A549 (cell line): ENCODE results near the gene TCF25. TPM values are rescaled to one million over a fixed set of nuclear protein-coding genes. Genes with fewer than 3 reads are reported as not detected.

ENCODE experiments used
- ATAC-seq, 2 experiments: fragments of 200-7000 bp in 1 of 2; fragments of >200 bp in 1 of 2; cut with Nextera tagmentation in 1 of 2; cut with Tn5 transposase in 1 of 2; 3 replicates each; pipeline versions ENCODE4 v1.8.0 to v1.9.1; 2018 to 2020; ENCODE audit warnings: mild to moderate bottlenecking in 1 of 2, moderate library complexity in 1 of 2
- CTCF ChIA-PET: fragments of 300-600 bp; sonication (Branson Sonifier 250); formaldehyde crosslinking; extraction: SDS; loops from one replicate; lab custom pipeline; 2021; ENCODE audit warnings: antibody characterized with exemption, inconsistent platforms; lab: Yijun Ruan, JAX
- POLR2A ChIA-PET: fragments of 350-600 bp; formaldehyde crosslinking; extraction: SDS; loops from one replicate; lab custom pipeline; 2021; ENCODE audit warnings: antibody characterized with exemption, inconsistent platforms; lab: Yijun Ruan, JAX
- DNase-seq, 2 experiments: peaks; one replicate each; pipeline versions ENCODE4 v3.0.0 to v3.0.0-alpha.2; 2011 to 2016; ENCODE audit warnings: low read depth in 1 of 2, low spot score in 1 of 2
- FAIRE-seq: peaks from 2 replicates; lab custom pipeline; 2011; peaks lifted over from hg19 to GRCh38; lab: Jason Lieb, UNC
- H3K27ac ChIP-seq, 2 experiments: fragments of >200 bp; sonication (Bioruptor Twin); formaldehyde crosslinking; 3 replicates each; pipeline ENCODE4 v1.5.1; 2016 to 2017
- H3K4me1 ChIP-seq: fragments of >200 bp; sonication (Bioruptor Twin); formaldehyde crosslinking; 3 replicates; pipeline ENCODE4 v1.6.1; 2016
- H3K4me2 ChIP-seq: fragments of >200 bp; sonication (Bioruptor Twin); formaldehyde crosslinking; 3 replicates; pipeline ENCODE4 v1.6.1; 2016
- H3K4me3 ChIP-seq: fragments of >200 bp; sonication (Bioruptor Twin); formaldehyde crosslinking; 3 replicates; pipeline ENCODE4 v1.5.1; 2016
- H3K9me3 ChIP-seq: fragments of >200 bp; sonication (Bioruptor Twin); formaldehyde crosslinking; 3 replicates; pipeline ENCODE4 v1.6.1; 2016
- BCL3 ChIP-seq: fragments of >200 bp; sonication (Bioruptor Twin); formaldehyde crosslinking; IDR thresholded peaks from 3 replicates; pipeline ENCODE4 v1.6.1; 2016
- CBX2 ChIP-seq: fragments of 200-600 bp; sonication (generic); IDR thresholded peaks from 2 replicates; pipeline ENCODE4 v1.6.1; 2016; ENCODE audit warnings: low read depth, mild to moderate bottlenecking, borderline replicate concordance
- CBX8 ChIP-seq: fragments of 200-600 bp; sonication (generic); IDR thresholded peaks from 2 replicates; pipeline ENCODE4 v1.6.1; 2016
- CHD2 ChIP-seq: fragments of 150-350 bp; IDR thresholded peaks from 2 replicates; pipeline ENCODE4 v1.6.1; 2014; ENCODE audit warnings: low read length; ENCODE audit not compliant: partially characterized antibody
- CHD4 ChIP-seq: fragments of 200-600 bp; sonication (generic); IDR thresholded peaks from 2 replicates; pipeline ENCODE4 v1.6.1; 2016; ENCODE audit warnings: antibody characterized with exemption, mild to moderate bottlenecking, borderline replicate concordance
- E2F6 ChIP-seq: IDR thresholded peaks from 2 replicates; pipeline ENCODE4 v1.6.1; 2012; ENCODE audit warnings: low read depth, borderline replicate concordance
- EHMT2 ChIP-seq: fragments of 200-600 bp; sonication (generic); IDR thresholded peaks from 2 replicates; pipeline ENCODE4 v1.6.1; 2016; ENCODE audit warnings: antibody characterized with exemption, low read depth, mild to moderate bottlenecking, moderate library complexity
- EP300 ChIP-seq, 2 experiments: fragments of >200 bp; sonication (Bioruptor Twin); formaldehyde crosslinking; IDR thresholded peaks; 2 replicates in 1 of 2; 3 replicates in 1 of 2; pipeline ENCODE4 v1.6.1; 2016 to 2017
- FOSB ChIP-seq: fragments of 250-450 bp; sonication (Bioruptor Pico); IDR thresholded peaks from 2 replicates; pipeline ENCODE4 v1.5.0; 2020; ENCODE audit warnings: mild to moderate bottlenecking, moderate library complexity
- FOXS1 ChIP-seq: fragments of 250-450 bp; sonication (Bioruptor Pico); IDR thresholded peaks from 2 replicates; pipeline ENCODE4 v1.5.0; 2020; ENCODE audit warnings: mild to moderate bottlenecking, moderate library complexity
- HDAC2 ChIP-seq: fragments of 200-600 bp; sonication (generic); IDR thresholded peaks from 2 replicates; pipeline ENCODE4 v1.6.1; 2016
- HES2 ChIP-seq: fragments of >200 bp; sonication (Bioruptor Twin); formaldehyde crosslinking; IDR thresholded peaks from 2 replicates; pipeline ENCODE4 v1.6.1; 2016
- HMGXB4 ChIP-seq: fragments of 250-450 bp; sonication (Bioruptor Pico); IDR thresholded peaks from 2 replicates; pipeline ENCODE4 v1.5.0; 2021; ENCODE audit warnings: mild to moderate bottlenecking, moderate library complexity, borderline replicate concordance
- HOXA7 ChIP-seq: fragments of 250-450 bp; sonication (Bioruptor Pico); IDR thresholded peaks from 2 replicates; pipeline ENCODE4 v1.5.0; 2020; ENCODE audit warnings: mild to moderate bottlenecking, moderate library complexity
- JUN ChIP-seq, 2 experiments: fragments of >200 bp; sonication (Bioruptor Twin); formaldehyde crosslinking; IDR thresholded peaks; 2 replicates in 1 of 2; 3 replicates in 1 of 2; pipeline ENCODE4 v1.6.1; 2016 to 2017
- KDM1A ChIP-seq: fragments of 200-600 bp; sonication (generic); IDR thresholded peaks from 2 replicates; pipeline ENCODE4 v1.6.1; 2016; ENCODE audit warnings: low read depth, mild to moderate bottlenecking
- MAFK ChIP-seq: fragments of 450-650 bp; IDR thresholded peaks from 2 replicates; pipeline ENCODE4 v1.6.1; 2014; ENCODE audit not compliant: partially characterized antibody
- MAX ChIP-seq: IDR thresholded peaks from 2 replicates; pipeline ENCODE4 v1.6.1; 2012
- MAZ ChIP-seq: fragments of 150-350 bp; IDR thresholded peaks from 2 replicates; pipeline ENCODE4 v1.6.1; 2014; ENCODE audit warnings: antibody characterized with exemption, low read depth, low read length, borderline replicate concordance
- PBX3 ChIP-seq: IDR thresholded peaks from 2 replicates; pipeline ENCODE4 v1.6.1; 2012
- PHF8 ChIP-seq: fragments of 200-600 bp; sonication (generic); IDR thresholded peaks from 2 replicates; pipeline ENCODE4 v1.6.1; 2016; ENCODE audit warnings: low read depth, mild to moderate bottlenecking, antibody characterized with exemption, moderate library complexity, borderline replicate concordance
- POLR2AphosphoS2 ChIP-seq: conservative IDR thresholded peaks from 2 replicates; pipeline ENCODE4 v1.6.1; 2012; ENCODE audit warnings: low read length, improper control_type of control experiment, inconsistent platforms
- RARB ChIP-seq: fragments of 250-450 bp; sonication (Bioruptor Pico); IDR thresholded peaks from 2 replicates; pipeline ENCODE4 v1.8.0; 2021; ENCODE audit warnings: mild to moderate bottlenecking, moderate library complexity
- RFX5 ChIP-seq: fragments of 450-650 bp; IDR thresholded peaks from 2 replicates; pipeline ENCODE4 v1.7.1; 2014; ENCODE audit warnings: antibody characterized with exemption, mild to moderate bottlenecking, moderate library complexity
- RNF2 ChIP-seq: fragments of 200-600 bp; sonication (generic); IDR thresholded peaks from 2 replicates; pipeline ENCODE4 v1.6.1; 2016; ENCODE audit warnings: low read depth, mild to moderate bottlenecking, antibody characterized with exemption, moderate library complexity, borderline replicate concordance
- SREBF2 ChIP-seq: fragments of 450-650 bp; IDR thresholded peaks from 2 replicates; pipeline ENCODE4 v1.6.1; 2014; ENCODE audit warnings: mild to moderate bottlenecking, moderate library complexity
- TFCP2L1 ChIP-seq: fragments of 250-450 bp; sonication (Bioruptor Pico); IDR thresholded peaks from 2 replicates; pipeline ENCODE4 v1.5.0; 2021; ENCODE audit warnings: mild to moderate bottlenecking
- USF2 ChIP-seq: fragments of 450-650 bp; IDR thresholded peaks from 2 replicates; pipeline ENCODE4 v1.6.1; 2014; ENCODE audit warnings: antibody characterized with exemption
- ZFP36 ChIP-seq: fragments of 450-650 bp; IDR thresholded peaks from 2 replicates; pipeline ENCODE4 v1.6.1; 2014; ENCODE audit warnings: borderline replicate concordance; ENCODE audit not compliant: partially characterized antibody
- ZNF302 ChIP-seq: fragments of 250-450 bp; sonication (Bioruptor Pico); IDR thresholded peaks from 2 replicates; pipeline ENCODE4 v1.9.0; 2021; ENCODE audit warnings: inconsistent platforms, mild to moderate bottlenecking, moderate library complexity
- ZSCAN20 ChIP-seq: fragments of 250-450 bp; sonication (Bioruptor Pico); IDR thresholded peaks from 2 replicates; pipeline ENCODE4 v1.8.0; 2022; ENCODE audit warnings: mild to moderate bottlenecking, moderate library complexity
- WGBS: methylation state at CpG from one replicate; pipeline ENCODE4 v1.1.6; 2017; ENCODE audit errors: missing lambda C conversion rate; 5-methylcytosine and 5-hydroxymethylcytosine counted together
- polyA plus RNA-seq, 4 experiments: library from polyadenylated mRNA; depleted of rRNA in 3 of 4; stranded (reverse); fragments of >200 nt; fragmentation: RNase III in 1 of 4; extraction: RNeasy Plus Mini Kit Qiagen cat#74134 plus additional on column Dnase treatment in 1 of 4; gene quantifications; 2 replicates in 3 of 4; 3 replicates in 1 of 4; pipeline ENCODE4 v1.2.3, GENCODE V29; 2011 to 2017

TCF25 gene
- polyA plus RNA-seq, 2 of the 4 experiments (the other 2 are of a cell fraction): 125 TPM

- TF ChIP-seq HOXA7 (CRISPR knock-in tag) (peak; percentile 64), E2F6 (peak; percentile 43; the same call in 1 of the 2 replicates), RNF2 (no peak), ZSCAN20 (CRISPR knock-in tag) (no peak), BCL3 (peak; percentile 26; the same call in 1 of the 3 replicates), TFCP2L1 (CRISPR knock-in tag) (no peak), MAX (peak; percentile 45; the same call in 1 of the 2 replicates), FOSB (CRISPR knock-in tag) (peak; percentile 35; the same call in 1 of the 2 replicates), MAFK (peak; percentile 66)
These were observed 48.5 kb downstream of the TCF25 start (continued) for GRCh38 chr16:89921702-89922476.

GRCh38 chr16:89922477-89922883 lies 49.1 kb downstream of the TCF25 start:
- 0% methylated on average over 5 of the region's 31 CpGs for WGBS
- peak overlapping the region; percentile 96 for H3K4me2 ChIP-seq
- ChIA-PET CTCF (interaction anchor here (0.7 to 11.8 kb wide), 8 partner anchors 11 to 163 kb away, joined by 3 to 109 read pairs (median 4); no protein-coding TSS in a partner anchor), POLR2A (interaction anchor here (0.6 to 3.1 kb wide), 16 partner anchors 12 to 236 kb away, joined by 3 to 34 read pairs (median 5); partner anchors contain the start of genes CDK10, DEF8, TCF25 and VPS9D1)
- H3K4me1 ChIP-seq: peaks cover 55% of the 10 kb centered on the region
- DNase-seq (peak; percentile 83 to 93), FAIRE-seq (no peak), ATAC-seq (peak; percentile 26 to 44)
- peak overlapping the region; percentile 83 for H3K4me3 ChIP-seq
- peak overlapping the region; percentile 98 to 99 for H3K27ac ChIP-seq
- no peaks in the 10 kb centered on the region for H3K9me3 ChIP-seq
- no peak for TF ChIP-seq PBX3
- no peak for TF ChIP-seq ZNF302
- no peak for TF ChIP-seq E2F6
- TF ChIP-seq CBX2: no peak
- no peak; a peak in 2 of 5 replicates for TF ChIP-seq JUN (IDR thresholded peaks at IDR 0.05)
- no peak for TF ChIP-seq FOXS1 (CRISPR knock-in tag)
- TF ChIP-seq HES2: no peak
- TF ChIP-seq CHD2: peak; percentile 41
- no peak for TF ChIP-seq HDAC2
- TF ChIP-seq CHD4: no peak
- TF ChIP-seq POLR2AphosphoS2: 0 out of 2 replicates have a peak, but pooled peaks have one; percentile 17
- no peak for TF ChIP-seq RFX5
- peak in 1 of 2 experiments; percentile 3; a peak in 1 of 5 replicates for TF ChIP-seq EP300 (IDR thresholded peaks at IDR 0.05)
- TF ChIP-seq EHMT2: no peak
- no peak for TF ChIP-seq HMGXB4 (CRISPR knock-in tag)
- no peak; the same call in 1 of the 2 replicates for TF ChIP-seq TFCP2L1 (CRISPR knock-in tag)
- TF ChIP-seq KDM1A: no peak
- no peak for TF ChIP-seq ZFP36
- TF ChIP-seq MAZ: no peak
- TF ChIP-seq SREBF2: no peak
- TF ChIP-seq PHF8: peak; percentile 31; the same call in 1 of the 2 replicates
- TF ChIP-seq HOXA7 (CRISPR knock-in tag): no peak
- TF ChIP-seq CBX8: no peak
- no peak for TF ChIP-seq RARB
- no peak for TF ChIP-seq USF2
